ENCODE data around the gene SERINC5.
"Not testable (repeated sequence)": the region's sequence is repeated elsewhere in the genome, so short reads cannot be mapped to it uniquely, and the experiment has no call there.

Gene SERINC5

DNA sequence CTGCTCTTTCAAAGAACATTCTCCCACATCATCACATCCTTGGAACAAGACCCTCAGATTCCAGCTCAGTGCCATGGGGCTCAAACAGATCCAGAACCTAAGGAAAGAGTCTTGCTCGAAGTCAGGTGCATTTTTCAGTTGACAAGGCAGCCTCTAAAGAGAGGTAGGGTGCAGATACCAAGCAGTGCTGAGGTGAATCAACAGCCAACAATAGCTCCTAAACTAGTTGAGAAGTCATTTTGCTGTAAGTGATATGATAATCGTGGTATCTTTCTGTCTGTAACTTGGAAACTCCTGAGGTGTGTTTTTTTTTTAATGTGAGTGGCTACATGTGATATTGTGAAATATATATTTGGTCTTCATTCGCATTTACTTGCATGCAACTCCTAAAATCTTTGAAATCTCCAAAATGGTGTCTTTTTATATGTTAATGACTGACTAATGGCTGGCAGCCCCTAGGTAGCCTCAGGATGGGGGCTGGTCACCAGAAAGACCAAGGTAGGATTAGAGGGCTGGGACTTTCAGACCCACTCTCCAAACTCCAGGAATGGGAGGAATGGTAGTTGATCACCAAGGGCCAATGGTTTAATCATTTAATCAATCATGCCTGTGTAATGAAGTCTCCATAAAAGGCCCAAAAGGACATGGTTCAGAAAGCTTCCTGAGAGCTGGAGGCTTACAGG, 96.6 kb downstream of the SERINC5 start:
- H3K27ac ChIP-seq = no peak overlapping the region
- no peak overlapping the region for H3K9ac ChIP-seq (ENCODE audit: insufficient read length)
- TF ChIP-seq EZH2 (IDR thresholded peaks at IDR 0.05) (no peak), FOXP2 (optimal IDR thresholded peaks at IDR 0.05; ENCODE audit: control extremely low read depth, extremely low read length, insufficient read depth) (no peak), POLR2AphosphoS5 (IDR thresholded peaks at IDR 0.05; ENCODE audit: borderline replicate concordance, low read depth, low read length) (no peak)
- no peak overlapping the region for H3K4me3 ChIP-seq
- peaks cover 16% of the 10 kb centered on the region; the same call in 1 of the 2 replicates for H3K36me3 ChIP-seq (ENCODE audit: insufficient read depth, low read length)
- no peak for DNase-seq (ENCODE audit: low read depth, low spot score)
- 0 out of 2 replicates have a peak, but pooled peaks cover 3% of the 10 kb centered on the region for H3K9me3 ChIP-seq (ENCODE audit: low read depth, low read length)

DNA sequence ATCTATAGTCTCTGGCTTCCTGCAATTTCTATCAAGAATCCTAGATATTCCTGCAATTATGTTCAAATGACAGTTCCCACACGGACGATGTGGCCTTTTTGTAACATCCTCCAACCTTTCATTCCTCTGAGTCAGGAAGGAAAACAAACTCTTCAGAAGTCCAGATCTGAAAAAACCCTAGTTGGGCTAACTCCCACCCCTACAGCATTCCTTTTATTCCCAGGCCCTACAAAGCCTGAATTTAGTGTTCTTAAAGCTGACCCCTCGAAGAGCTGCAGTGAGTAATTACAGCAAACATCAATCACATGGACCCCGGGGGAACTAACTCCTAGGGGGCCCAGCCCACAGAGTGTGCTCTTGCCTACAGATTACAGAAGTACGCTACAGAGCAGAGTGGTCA, 99.7 kb downstream of the SERINC5 start:
- H3K9me3 ChIP-seq (ENCODE audit: low read depth, low read length) = no peaks in the 10 kb centered on the region
- no peak overlapping the region for H3K27ac ChIP-seq
- no peak overlapping the region for H3K4me3 ChIP-seq
- DNase-seq (ENCODE audit: low read depth, low spot score) = no peak
- H3K9ac ChIP-seq (ENCODE audit: insufficient read length) = no peak overlapping the region
- H3K36me3 ChIP-seq (ENCODE audit: insufficient read depth, low read length) = peaks cover 3% of the 10 kb centered on the region; the same call in 1 of the 2 replicates
- TF ChIP-seq POLR2AphosphoS5 (IDR thresholded peaks at IDR 0.05; ENCODE audit: borderline replicate concordance, low read depth, low read length) (no peak), FOXP2 (optimal IDR thresholded peaks at IDR 0.05; ENCODE audit: control extremely low read depth, extremely low read length, insufficient read depth) (no peak), EZH2 (IDR thresholded peaks at IDR 0.05) (no peak)

DNA sequence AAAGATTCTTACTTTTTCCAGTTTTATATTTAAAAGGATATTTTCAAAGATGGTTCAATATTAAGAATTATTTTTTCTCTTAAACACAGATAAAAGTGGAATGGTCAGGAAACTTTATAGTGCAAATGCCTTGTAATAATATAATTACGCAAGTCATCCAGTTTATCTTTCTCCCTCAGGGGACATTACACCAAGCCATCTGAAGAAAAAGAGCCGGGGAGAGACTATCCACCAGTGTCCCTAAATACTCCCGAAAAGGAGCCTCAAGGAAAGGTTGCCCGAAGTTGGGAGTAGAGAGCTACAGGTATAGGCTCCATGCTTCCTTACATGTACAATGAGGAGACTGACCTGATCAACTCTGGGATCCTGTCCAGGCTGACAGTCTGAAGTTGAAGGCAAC, 101.1 kb downstream of the SERINC5 start:
- TF ChIP-seq EZH2 (IDR thresholded peaks at IDR 0.05) = no peak
- no peak for TF ChIP-seq POLR2AphosphoS5 (IDR thresholded peaks at IDR 0.05; ENCODE audit: borderline replicate concordance, low read depth, low read length)
- TF ChIP-seq FOXP2 (optimal IDR thresholded peaks at IDR 0.05; ENCODE audit: control extremely low read depth, extremely low read length, insufficient read depth) = no peak

DNA sequence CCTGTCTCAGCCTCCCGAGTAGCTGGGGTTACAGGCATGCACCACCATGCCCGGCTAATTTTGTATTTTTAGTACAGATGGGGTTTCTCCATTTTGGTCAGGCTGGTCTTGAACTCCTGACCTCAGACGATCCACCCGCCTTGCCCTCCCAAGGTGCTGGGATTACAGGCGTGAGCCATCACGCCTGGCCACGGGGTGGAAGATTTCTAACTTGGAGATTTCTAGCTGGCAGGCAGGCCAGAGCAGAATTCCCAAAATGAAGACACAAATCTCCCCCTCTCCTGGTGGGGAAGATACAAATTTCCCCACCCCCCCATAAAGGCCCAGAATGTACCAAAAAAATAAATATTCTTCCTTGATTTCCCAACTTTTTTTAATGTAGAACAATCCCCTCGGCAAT, 101.6 kb downstream of the SERINC5 start:
- H3K4me3 ChIP-seq; H3K9me3 ChIP-seq (ENCODE audit: low read depth, low read length); DNase-seq (ENCODE audit: low read depth, low spot score); H3K27ac ChIP-seq; H3K9ac ChIP-seq (ENCODE audit: insufficient read length); H3K36me3 ChIP-seq (ENCODE audit: insufficient read depth, low read length): not testable (repeated sequence)

More for the DNA sequence above, 101.1 kb downstream of the SERINC5 start:
- no peaks in the 10 kb centered on the region for H3K9me3 ChIP-seq (ENCODE audit: low read depth, low read length)
- no peak overlapping the region for H3K4me3 ChIP-seq
- no peak overlapping the region for H3K27ac ChIP-seq
- no peak for DNase-seq (ENCODE audit: low read depth, low spot score)
- no peaks in the 10 kb centered on the region; the same call in 1 of the 2 replicates for H3K36me3 ChIP-seq (ENCODE audit: insufficient read depth, low read length)
- no peak overlapping the region for H3K9ac ChIP-seq (ENCODE audit: insufficient read length)

DNA sequence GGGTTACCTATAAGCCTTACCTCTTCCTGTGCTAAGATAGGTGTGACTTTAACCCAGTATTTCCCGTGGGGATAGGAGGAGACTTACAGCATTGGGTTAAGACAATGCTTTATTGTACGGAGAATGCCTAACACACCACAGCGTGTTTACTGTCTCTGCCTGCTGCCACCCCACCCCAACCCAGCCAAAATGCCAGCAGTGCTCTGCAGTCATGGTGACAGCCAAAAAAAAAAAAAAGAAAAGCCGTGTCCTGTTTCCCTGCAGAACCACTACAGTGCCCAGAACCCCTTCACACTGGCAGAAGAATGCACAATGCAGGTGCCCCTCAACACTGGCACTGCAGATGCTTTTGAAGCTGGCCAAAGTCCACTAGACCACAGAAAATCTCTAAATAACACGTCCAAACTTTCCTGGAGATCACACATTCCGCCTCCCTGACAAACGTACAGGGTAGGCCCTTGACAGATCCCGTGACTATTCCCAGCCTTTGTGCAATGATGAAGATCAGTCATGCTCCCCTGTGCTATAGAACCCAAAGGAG, 102.2 kb downstream of the SERINC5 start:
- no peak for TF ChIP-seq POLR2AphosphoS5 (IDR thresholded peaks at IDR 0.05; ENCODE audit: borderline replicate concordance, low read depth, low read length)
- Histone ChIP-seq H3K4me3 (no peak overlapping the region), H3K36me3 (ENCODE audit: insufficient read depth, low read length) (no peaks in the 10 kb centered on the region; the same call in 1 of the 2 replicates), H3K9ac (ENCODE audit: insufficient read length) (no peak overlapping the region), H3K27ac (no peak overlapping the region), H3K9me3 (ENCODE audit: low read depth, low read length) (no peaks in the 10 kb centered on the region)
- no peak for DNase-seq (ENCODE audit: low read depth, low spot score)

DNA sequence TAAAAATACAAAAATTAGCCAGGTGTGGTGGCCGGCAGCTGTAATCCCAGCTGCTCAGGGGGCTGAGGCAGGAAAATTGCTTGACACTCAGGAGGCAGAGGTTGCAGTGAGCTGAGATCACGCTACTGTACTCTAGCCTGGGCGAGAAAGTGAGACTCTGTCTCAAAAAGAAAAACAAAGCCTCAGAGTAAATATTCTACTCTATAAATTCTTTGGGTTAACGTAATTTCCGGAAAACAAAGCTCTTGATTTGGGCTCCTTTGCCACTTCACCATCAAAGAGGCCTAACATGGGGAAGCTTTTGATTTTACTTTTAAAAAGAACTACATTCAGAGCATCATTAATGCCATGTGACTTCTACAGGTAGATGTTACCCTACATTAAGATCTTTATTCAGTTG, 103.1 kb downstream of the SERINC5 start:
- no peak for DNase-seq (ENCODE audit: low read depth, low spot score)
- TF ChIP-seq EZH2 (IDR thresholded peaks at IDR 0.05) (no peak), FOXP2 (optimal IDR thresholded peaks at IDR 0.05; ENCODE audit: control extremely low read depth, extremely low read length, insufficient read depth) (no peak), POLR2AphosphoS5 (IDR thresholded peaks at IDR 0.05; ENCODE audit: borderline replicate concordance, low read depth, low read length) (no peak)
- Histone ChIP-seq H3K36me3 (ENCODE audit: insufficient read depth, low read length) (no peaks in the 10 kb centered on the region), H3K9me3 (ENCODE audit: low read depth, low read length) (no peaks in the 10 kb centered on the region), H3K9ac (ENCODE audit: insufficient read length) (no peak overlapping the region), H3K4me3 (no peak overlapping the region), H3K27ac (no peak overlapping the region)

DNA sequence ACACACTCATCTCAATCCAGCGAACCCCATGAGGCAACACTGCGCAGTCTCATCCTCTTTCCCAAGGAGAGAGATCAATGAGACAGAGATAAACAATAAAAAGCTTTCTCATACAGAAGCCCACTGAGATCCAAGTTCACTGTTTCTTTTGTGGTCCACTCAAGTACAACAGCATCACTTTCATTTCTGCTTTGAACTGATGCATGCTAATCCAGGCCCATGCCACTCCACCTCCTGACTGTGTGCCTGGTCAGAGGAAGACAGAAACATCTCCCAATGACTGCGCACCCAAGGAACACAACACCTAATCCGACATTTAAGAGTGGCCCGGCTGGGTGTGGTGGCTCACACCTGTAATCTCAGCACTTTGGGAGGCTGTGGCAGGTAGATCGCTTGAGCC, 104.0 kb downstream of the SERINC5 start:
- no peak for TF ChIP-seq EZH2 (IDR thresholded peaks at IDR 0.05)
- TF ChIP-seq POLR2AphosphoS5 (IDR thresholded peaks at IDR 0.05; ENCODE audit: borderline replicate concordance, low read depth, low read length) = no peak
- TF ChIP-seq FOXP2 (optimal IDR thresholded peaks at IDR 0.05; ENCODE audit: control extremely low read depth, extremely low read length, insufficient read depth) = no peak
- Histone ChIP-seq H3K4me3 (no peak overlapping the region), H3K9me3 (ENCODE audit: low read depth, low read length) (no peaks in the 10 kb centered on the region), H3K36me3 (ENCODE audit: insufficient read depth, low read length) (no peaks in the 10 kb centered on the region), H3K27ac (no peak overlapping the region), H3K9ac (ENCODE audit: insufficient read length) (no peak overlapping the region)
- DNase-seq (ENCODE audit: low read depth, low spot score) = no peak

DNA sequence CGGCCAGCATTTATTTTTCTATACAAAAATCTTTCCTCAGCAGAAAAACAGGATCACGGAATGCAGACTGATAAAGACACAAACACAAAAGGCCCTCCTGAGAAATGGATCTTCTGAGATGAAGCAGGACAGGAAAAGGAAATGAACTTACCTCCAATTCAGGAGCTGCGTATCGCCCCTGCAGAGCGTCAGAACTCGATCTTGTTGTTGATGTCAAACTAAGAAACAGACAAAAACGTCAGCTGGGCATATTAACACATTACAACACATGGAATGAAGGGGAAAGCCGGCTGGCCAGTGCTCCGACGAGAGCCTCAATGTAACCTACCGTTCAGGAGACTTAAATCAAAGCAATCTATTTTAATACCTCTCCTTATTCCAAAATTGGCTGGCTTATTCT, 105.1 kb downstream of the SERINC5 start:
- no peaks in the 10 kb centered on the region for H3K9me3 ChIP-seq (ENCODE audit: low read depth, low read length)
- TF ChIP-seq POLR2AphosphoS5 (IDR thresholded peaks at IDR 0.05; ENCODE audit: borderline replicate concordance, low read depth, low read length) (no peak), EZH2 (IDR thresholded peaks at IDR 0.05) (no peak), FOXP2 (optimal IDR thresholded peaks at IDR 0.05; ENCODE audit: control extremely low read depth, extremely low read length, insufficient read depth) (no peak)
- H3K27ac ChIP-seq = no peak overlapping the region
- no peak overlapping the region for H3K9ac ChIP-seq (ENCODE audit: insufficient read length)
- DNase-seq (ENCODE audit: low read depth, low spot score) = no peak
- H3K4me3 ChIP-seq = no peak overlapping the region
- H3K36me3 ChIP-seq (ENCODE audit: insufficient read depth, low read length) = no peaks in the 10 kb centered on the region

DNA sequence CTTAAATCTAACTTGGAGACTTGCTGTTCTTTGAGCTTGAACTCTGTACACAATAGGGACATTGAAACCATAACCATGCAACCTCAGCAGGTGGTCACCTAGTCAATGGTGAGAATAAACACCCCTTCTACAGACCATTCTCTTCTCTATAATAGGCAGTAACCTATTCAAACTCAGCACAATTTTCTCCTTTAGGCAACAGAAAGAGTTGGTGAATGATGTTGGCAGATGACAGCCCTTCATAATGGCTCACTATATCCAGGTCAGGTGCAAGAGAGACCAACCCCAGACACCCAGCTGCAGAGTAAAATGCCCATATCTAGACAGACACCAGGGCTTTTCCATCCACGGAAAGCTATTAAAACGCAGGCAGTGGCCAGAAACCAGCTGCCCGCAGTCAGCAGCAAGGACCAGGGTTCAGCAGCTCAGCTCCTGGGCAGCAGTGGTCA, 106.7 kb downstream of the SERINC5 start:
- no peak for DNase-seq (ENCODE audit: low read depth, low spot score)
- no peak overlapping the region for H3K4me3 ChIP-seq
- no peaks in the 10 kb centered on the region; the same call in 1 of the 2 replicates for H3K36me3 ChIP-seq (ENCODE audit: insufficient read depth, low read length)
- no peak overlapping the region for H3K27ac ChIP-seq
- no peaks in the 10 kb centered on the region for H3K9me3 ChIP-seq (ENCODE audit: low read depth, low read length)
- TF ChIP-seq FOXP2 (optimal IDR thresholded peaks at IDR 0.05; ENCODE audit: control extremely low read depth, extremely low read length, insufficient read depth) (no peak), EZH2 (IDR thresholded peaks at IDR 0.05) (no peak), POLR2AphosphoS5 (IDR thresholded peaks at IDR 0.05; ENCODE audit: borderline replicate concordance, low read depth, low read length) (no peak)
- H3K9ac ChIP-seq (ENCODE audit: insufficient read length) = no peak overlapping the region
